Suprapubic skin (tissue), 4 donors: ENCODE results near the gene NRXN3. TPM values are rescaled to one million over a fixed set of nuclear protein-coding genes. Genes with fewer than 3 reads are reported as not detected.

ENCODE experiments used
- DNase-seq, 2 donors: peaks; one replicate each; pipeline ENCODE4 v3.0.0-alpha.2; 2019; ENCODE audit warnings: low spot score in 2 of 2
- H3K27ac ChIP-seq: fragments of 200-600 bp; sonication (generic); one replicate; pipeline ENCODE4 v1.5.1; 2019
- H3K27me3 ChIP-seq: fragments of 200-600 bp; sonication (generic); one replicate; pipeline ENCODE4 v1.5.1; 2019
- H3K36me3 ChIP-seq: fragments of 200-600 bp; sonication (generic); one replicate; pipeline ENCODE4 v1.5.1; 2019
- H3K4me1 ChIP-seq: fragments of 200-600 bp; sonication (generic); one replicate; pipeline ENCODE4 v1.5.1; 2019
- H3K4me3 ChIP-seq: fragments of 200-600 bp; sonication (generic); one replicate; pipeline ENCODE4 v1.5.1; 2019; ENCODE audit warnings: mild to moderate bottlenecking
- H3K9me3 ChIP-seq: fragments of 200-600 bp; sonication (generic); one replicate; pipeline ENCODE4 v1.5.1; 2019
- CTCF ChIP-seq, 2 donors: fragments of 200-600 bp in 1 of 2; fragments of 450-650 bp in 1 of 2; sonication (generic) in 1 of 2; IDR thresholded peaks; one replicate each; pipeline ENCODE4 v1.5.1; 2016 to 2019; ENCODE audit warnings: antibody characterized with exemption in 2 of 2, mild to moderate bottlenecking in 1 of 2, moderate library complexity in 1 of 2
- EP300 ChIP-seq: sonication (generic); formaldehyde crosslinking; IDR thresholded peaks from one replicate; pipeline ENCODE4 v1.6.1; 2017; ENCODE audit warnings: antibody characterized with exemption
- POLR2A ChIP-seq, 2 donors: fragments of 450-650 bp; IDR thresholded peaks; one replicate each; pipeline ENCODE4 v1.6.1; 2017; ENCODE audit warnings: antibody characterized with exemption in 2 of 2, mild to moderate bottlenecking in 2 of 2, moderate library complexity in 2 of 2
- POLR2AphosphoS5 ChIP-seq, 3 donors: sonication (generic); formaldehyde crosslinking; IDR thresholded peaks; one replicate each; pipeline ENCODE4 v1.6.1; 2017; ENCODE audit warnings: antibody characterized with exemption in 3 of 3
- WGBS: methylation state at CpG from one replicate; pipeline ENCODE4 v1.1.5; 2018; 5-methylcytosine and 5-hydroxymethylcytosine counted together
- total RNA-seq, 4 donors: library from RNA; depleted of rRNA; stranded (reverse); fragments of >200 nt; gene quantifications; one replicate each; pipeline ENCODE4 v1.1.0, GENCODE V29; 2016

The NRXN3 gene
- total RNA-seq, 4 donors from 2014 or later: 0.79 to 4.3 (median 3.3) TPM

DNA sequence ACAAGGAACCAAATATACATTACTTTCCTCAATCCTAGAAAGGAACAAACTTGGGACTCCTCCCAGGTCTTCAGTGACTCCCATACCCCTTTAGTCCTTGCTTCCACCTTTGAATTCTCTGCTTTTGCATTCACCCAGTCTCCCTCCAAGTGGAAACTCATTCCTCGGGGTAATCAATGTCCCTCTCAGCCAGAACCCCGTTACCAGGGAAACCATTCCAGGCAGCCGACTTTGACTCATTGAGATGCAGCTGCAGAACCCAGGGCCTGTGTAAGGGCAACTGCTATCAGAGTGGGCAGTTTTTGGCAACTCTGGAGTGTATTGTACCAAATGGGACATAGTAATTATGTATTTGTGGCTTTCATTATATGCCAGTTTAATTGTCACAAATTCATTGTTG lies 186.2 kb downstream of the NRXN3 start:
- 38% methylated on average over 3 of the region's 3 CpGs for WGBS
- Histone ChIP-seq H3K27me3 (no peaks in the 10 kb centered on the region), H3K36me3 (no peaks in the 10 kb centered on the region), H3K9me3 (no peaks in the 10 kb centered on the region), H3K4me3 (no peak overlapping the region), H3K27ac (no peak overlapping the region), H3K4me1 (no peaks in the 10 kb centered on the region)
- TF ChIP-seq EP300: no peak
- no peak for TF ChIP-seq POLR2A (IDR thresholded peaks at IDR 0.05)
- no peak for TF ChIP-seq CTCF (IDR thresholded peaks at IDR 0.05)
- no peak for TF ChIP-seq POLR2AphosphoS5 (IDR thresholded peaks at IDR 0.05)
- DNase-seq: no peak

- WGBS: 85% methylated on average over 4 of the region's 4 CpGs
- no peak for DNase-seq
- H3K4me3 ChIP-seq: no peak overlapping the region
These were observed 188.4 kb downstream of the NRXN3 start for GRCh38 chr14:78358591-78358990.

GRCh38 chr14:78359581-78359980 lies 189.4 kb downstream of the NRXN3 start:
- Histone ChIP-seq H3K36me3 (no peaks in the 10 kb centered on the region), H3K27ac (no peak overlapping the region), H3K27me3 (no peaks in the 10 kb centered on the region), H3K4me1 (no peaks in the 10 kb centered on the region), H3K9me3 (no peaks in the 10 kb centered on the region), H3K4me3 (no peak overlapping the region)
- no peak for TF ChIP-seq EP300
- TF ChIP-seq POLR2AphosphoS5 (IDR thresholded peaks at IDR 0.05): no peak
- no peak for TF ChIP-seq POLR2A (IDR thresholded peaks at IDR 0.05)
- no peak for DNase-seq
- 72% methylated on average over 5 of the region's 5 CpGs for WGBS

More at GRCh38 chr14:78358591-78358990, 188.4 kb downstream of the NRXN3 start:
- no peaks in the 10 kb centered on the region for H3K4me1 ChIP-seq
- no peak overlapping the region for H3K27ac ChIP-seq
- H3K9me3 ChIP-seq: no peaks in the 10 kb centered on the region
- H3K27me3 ChIP-seq: no peaks in the 10 kb centered on the region
- TF ChIP-seq POLR2A (IDR thresholded peaks at IDR 0.05): no peak
- no peaks in the 10 kb centered on the region for H3K36me3 ChIP-seq

- TF ChIP-seq POLR2AphosphoS5 (IDR thresholded peaks at IDR 0.05): no peak
- no peak for TF ChIP-seq CTCF (IDR thresholded peaks at IDR 0.05)
- no peak for TF ChIP-seq POLR2A (IDR thresholded peaks at IDR 0.05)
- TF ChIP-seq EP300: no peak
- H3K9me3 ChIP-seq: no peaks in the 10 kb centered on the region
- no peak overlapping the region for H3K4me3 ChIP-seq
- no peaks in the 10 kb centered on the region for H3K4me1 ChIP-seq
- no peak for DNase-seq
- H3K27ac ChIP-seq: no peak overlapping the region
- 47% methylated on average over 4 of the region's 4 CpGs for WGBS
- no peaks in the 10 kb centered on the region for H3K36me3 ChIP-seq
- H3K27me3 ChIP-seq: no peaks in the 10 kb centered on the region
These were observed 192.8 kb downstream of the NRXN3 start for GRCh38 chr14:78363008-78363407.

DNA sequence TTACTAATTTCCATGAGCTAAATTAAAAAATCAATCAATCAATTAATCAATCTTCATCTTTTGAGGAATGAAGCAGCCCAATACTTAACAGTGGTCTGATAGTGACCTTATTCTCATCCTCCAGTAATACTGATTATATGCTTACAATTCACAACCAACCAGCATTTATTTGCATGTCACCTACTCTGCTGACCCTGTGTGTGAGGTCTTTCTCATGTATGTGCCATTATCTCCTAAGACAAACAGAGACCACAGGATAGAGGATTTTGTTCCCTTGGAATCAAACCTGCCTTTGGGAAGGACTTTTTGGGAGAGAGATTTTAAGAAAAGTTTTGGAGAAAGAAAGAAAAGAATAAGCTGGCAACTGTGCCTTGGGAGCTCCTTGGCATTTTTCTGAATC lies 197.2 kb downstream of the NRXN3 start:
- no peak for TF ChIP-seq POLR2A (IDR thresholded peaks at IDR 0.05)
- TF ChIP-seq POLR2AphosphoS5 (IDR thresholded peaks at IDR 0.05): no peak
- no peak for TF ChIP-seq CTCF (IDR thresholded peaks at IDR 0.05)
- no peak for TF ChIP-seq EP300
- DNase-seq: no peak
- Histone ChIP-seq H3K36me3 (no peaks in the 10 kb centered on the region), H3K4me1 (no peaks in the 10 kb centered on the region), H3K4me3 (no peak overlapping the region), H3K9me3 (no peaks in the 10 kb centered on the region), H3K27me3 (no peaks in the 10 kb centered on the region), H3K27ac (no peak overlapping the region)

- H3K27me3 ChIP-seq: no peaks in the 10 kb centered on the region
- no peaks in the 10 kb centered on the region for H3K4me1 ChIP-seq
- TF ChIP-seq CTCF (IDR thresholded peaks at IDR 0.05) (no peak), EP300 (no peak), POLR2AphosphoS5 (IDR thresholded peaks at IDR 0.05) (no peak), POLR2A (IDR thresholded peaks at IDR 0.05) (no peak)
- 66% methylated on average over 3 of the region's 3 CpGs for WGBS
- H3K4me3 ChIP-seq: no peak overlapping the region
- no peaks in the 10 kb centered on the region for H3K36me3 ChIP-seq
- no peak for DNase-seq
- H3K27ac ChIP-seq: no peak overlapping the region
- H3K9me3 ChIP-seq: no peaks in the 10 kb centered on the region
These were observed 212.9 kb downstream of the NRXN3 start for GRCh38 chr14:78383060-78383459.
